ENCODE results near the gene AGPS.

The AGPS gene

GRCh38 chr2:177391822-177392372 is 676 bp upstream of the AGPS start:
- peak overlapping the region; percentile 71 for H3K4me3 ChIP-seq (replicated peaks; ENCODE audit: low read depth, low read length)
- DNase-seq (ENCODE audit: extremely low read depth, low read depth): no peak
- TF ChIP-seq, protein P1, sequence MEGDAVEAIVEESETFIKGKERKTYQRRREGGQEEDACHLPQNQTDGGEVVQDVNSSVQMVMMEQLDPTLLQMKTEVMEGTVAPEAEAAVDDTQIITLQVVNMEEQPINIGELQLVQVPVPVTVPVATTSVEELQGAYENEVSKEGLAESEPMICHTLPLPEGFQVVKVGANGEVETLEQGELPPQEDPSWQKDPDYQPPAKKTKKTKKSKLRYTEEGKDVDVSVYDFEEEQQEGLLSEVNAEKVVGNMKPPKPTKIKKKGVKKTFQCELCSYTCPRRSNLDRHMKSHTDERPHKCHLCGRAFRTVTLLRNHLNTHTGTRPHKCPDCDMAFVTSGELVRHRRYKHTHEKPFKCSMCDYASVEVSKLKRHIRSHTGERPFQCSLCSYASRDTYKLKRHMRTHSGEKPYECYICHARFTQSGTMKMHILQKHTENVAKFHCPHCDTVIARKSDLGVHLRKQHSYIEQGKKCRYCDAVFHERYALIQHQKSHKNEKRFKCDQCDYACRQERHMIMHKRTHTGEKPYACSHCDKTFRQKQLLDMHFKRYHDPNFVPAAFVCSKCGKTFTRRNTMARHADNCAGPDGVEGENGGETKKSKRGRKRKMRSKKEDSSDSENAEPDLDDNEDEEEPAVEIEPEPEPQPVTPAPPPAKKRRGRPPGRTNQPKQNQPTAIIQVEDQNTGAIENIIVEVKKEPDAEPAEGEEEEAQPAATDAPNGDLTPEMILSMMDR (IDR thresholded peaks at IDR 0.05; ENCODE audit: low read depth, low read length, missing control alignments): no peak

DNA sequence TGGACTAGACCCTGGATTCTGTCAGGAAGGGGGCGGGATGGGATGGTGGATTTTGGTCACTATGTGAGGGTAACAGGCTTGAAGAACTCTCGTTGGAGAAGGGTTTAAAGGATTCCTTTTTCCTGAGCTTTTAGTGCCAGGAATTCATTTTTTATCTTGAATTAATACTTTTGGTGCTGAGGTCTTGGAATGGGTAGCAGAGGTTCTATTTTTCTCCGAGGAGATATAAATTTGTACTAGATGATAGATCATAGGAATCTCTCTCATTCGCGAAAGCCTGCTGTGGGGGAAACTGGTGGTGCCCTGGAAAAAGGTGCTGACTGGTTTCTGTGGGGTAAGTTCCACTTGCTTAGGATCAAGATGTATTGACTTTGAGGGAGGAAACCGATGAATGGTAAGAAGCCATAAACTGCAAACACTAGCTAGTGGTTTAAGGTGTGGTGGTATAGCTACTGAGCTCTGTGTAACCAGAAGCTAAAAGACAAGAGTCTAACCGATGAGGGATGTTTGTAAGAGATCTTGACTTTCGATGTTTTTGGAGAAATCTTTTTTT is 706 bp downstream of the AGPS start:
- DNase-seq (ENCODE audit: extremely low read depth, low read depth): no peak
- TF ChIP-seq, protein P1 (IDR thresholded peaks at IDR 0.05; ENCODE audit: low read depth, low read length, missing control alignments): no peak
- H3K4me3 ChIP-seq (replicated peaks; ENCODE audit: low read depth, low read length): peak overlapping the region; percentile 71

DNA sequence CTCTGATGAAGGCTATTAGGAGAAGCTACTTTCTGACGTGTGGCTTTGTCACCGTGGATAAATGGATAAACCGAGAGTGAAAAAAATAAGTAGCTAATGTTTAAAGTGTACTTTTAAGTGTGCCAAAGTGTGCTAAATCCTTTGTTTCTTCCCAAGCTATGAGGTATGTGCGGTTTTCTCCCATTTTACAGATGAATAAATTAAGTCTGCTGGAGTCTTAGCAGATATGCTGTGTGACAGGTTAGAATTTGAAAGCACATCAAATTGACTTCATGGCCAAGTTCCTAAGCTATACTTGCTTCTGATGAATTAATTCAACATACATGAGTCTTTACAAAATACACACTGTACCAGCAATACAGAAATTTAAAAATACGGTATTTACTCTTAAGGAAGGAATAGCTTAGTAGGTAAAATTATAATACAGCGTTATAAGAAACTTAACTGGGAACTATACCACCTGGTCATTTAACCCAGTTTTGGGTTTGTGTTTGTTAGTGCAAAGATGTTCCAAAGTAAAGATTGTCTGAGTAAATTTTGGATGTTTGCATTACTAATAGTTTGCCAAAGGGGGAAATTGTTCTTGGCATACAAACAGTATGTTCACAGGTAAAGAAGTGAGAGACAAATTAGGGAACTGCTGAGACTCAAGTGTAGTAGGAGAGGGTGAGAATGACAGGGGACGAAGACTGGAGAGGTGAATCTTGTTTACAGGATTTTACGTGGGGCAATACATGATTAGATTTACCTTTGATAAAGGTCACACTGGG is 1.4 kb downstream of the AGPS start:
- H3K4me3 ChIP-seq (replicated peaks; ENCODE audit: low read depth, low read length): no peak overlapping the region
- DNase-seq (ENCODE audit: extremely low read depth, low read depth): no peak
- TF ChIP-seq, protein P1 (IDR thresholded peaks at IDR 0.05; ENCODE audit: low read depth, low read length, missing control alignments): no peak

GRCh38 chr2:177394594-177394973 is 2.0 kb downstream of the AGPS start:
- TF ChIP-seq, protein P1 (IDR thresholded peaks at IDR 0.05; ENCODE audit: low read depth, low read length, missing control alignments): no peak
- H3K4me3 ChIP-seq (replicated peaks; ENCODE audit: low read depth, low read length): no peak overlapping the region
- no peak for DNase-seq (ENCODE audit: extremely low read depth, low read depth)

DNA sequence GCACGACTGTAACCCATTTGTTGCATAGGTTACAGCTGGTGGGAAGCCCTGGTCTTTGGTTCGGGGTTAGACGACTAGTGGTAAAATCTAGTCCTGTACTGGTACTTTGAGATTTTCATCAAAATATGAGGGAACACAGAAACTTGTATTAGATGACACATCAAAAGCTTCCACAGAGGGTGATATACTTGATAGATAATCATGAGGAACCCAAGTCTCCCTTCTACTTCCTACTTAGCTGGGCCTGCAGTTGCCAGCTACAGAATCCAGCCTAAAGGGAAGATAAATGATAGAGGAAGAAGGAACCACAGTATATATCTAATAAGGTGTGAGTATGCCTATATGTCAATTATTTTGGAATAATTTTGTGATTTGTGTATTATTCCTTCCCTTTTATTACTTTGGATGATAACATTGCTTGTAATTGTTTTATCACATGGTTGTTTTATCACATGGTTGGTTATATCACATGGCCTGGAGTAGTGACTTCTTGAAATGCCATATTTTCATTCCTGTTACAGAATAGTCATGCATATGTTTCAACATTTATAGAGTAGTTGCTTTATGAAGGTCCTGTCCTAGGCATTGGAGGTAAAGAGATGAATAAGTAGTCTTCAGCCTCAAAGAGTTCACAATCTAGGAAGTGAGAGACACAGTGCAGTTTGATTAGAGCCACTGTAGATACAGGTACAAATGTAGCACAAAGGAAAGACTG is 2.9 kb downstream of the AGPS start:
- TF ChIP-seq, protein P1 (IDR thresholded peaks at IDR 0.05; ENCODE audit: low read depth, low read length, missing control alignments): no peak
- DNase-seq (ENCODE audit: extremely low read depth, low read depth): no peak
- no peak overlapping the region for H3K4me3 ChIP-seq (replicated peaks; ENCODE audit: low read depth, low read length)

- no peak overlapping the region for H3K4me3 ChIP-seq (replicated peaks; ENCODE audit: low read depth, low read length)
- TF ChIP-seq, protein P1 (IDR thresholded peaks at IDR 0.05; ENCODE audit: low read depth, low read length, missing control alignments): no peak
- peak; percentile 65 for DNase-seq (ENCODE audit: extremely low read depth, low read depth)
These were observed 4.3 kb downstream of the AGPS start for GRCh38 chr2:177396703-177397460.
